HG03103 (cell line): ENCODE measurements around the gene H1-8.

Experiments used
- ATAC-seq: cut with Tn5 transposase; IDR thresholded peaks from one replicate; pipeline ENCODE4 v1.9.1; 2021; ENCODE audit warnings: low read depth; ENCODE audit not compliant: unreplicated experiment

The H1-8 gene

DNA sequence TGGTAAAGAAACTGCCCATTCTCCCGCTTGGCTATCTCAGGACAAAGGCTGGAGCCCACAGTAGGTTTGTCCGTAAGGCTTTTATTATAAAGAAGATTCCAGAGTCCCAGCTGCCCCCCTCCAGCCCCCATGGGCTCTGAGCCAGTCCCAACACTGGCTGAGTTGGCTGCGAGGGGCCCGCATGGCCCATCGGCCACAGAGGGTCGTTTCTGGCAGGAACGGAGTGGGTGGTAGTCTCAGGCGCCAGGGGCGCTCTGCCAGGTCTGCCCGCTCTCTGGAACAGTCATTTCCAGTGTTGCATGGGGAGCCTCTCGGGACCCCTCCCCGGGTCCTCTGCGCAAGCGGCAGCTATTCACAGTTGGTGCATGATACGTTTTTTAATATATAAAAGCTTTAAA lies 12.2 kb downstream of the H1-8 start:
- no peak for ATAC-seq

DNA sequence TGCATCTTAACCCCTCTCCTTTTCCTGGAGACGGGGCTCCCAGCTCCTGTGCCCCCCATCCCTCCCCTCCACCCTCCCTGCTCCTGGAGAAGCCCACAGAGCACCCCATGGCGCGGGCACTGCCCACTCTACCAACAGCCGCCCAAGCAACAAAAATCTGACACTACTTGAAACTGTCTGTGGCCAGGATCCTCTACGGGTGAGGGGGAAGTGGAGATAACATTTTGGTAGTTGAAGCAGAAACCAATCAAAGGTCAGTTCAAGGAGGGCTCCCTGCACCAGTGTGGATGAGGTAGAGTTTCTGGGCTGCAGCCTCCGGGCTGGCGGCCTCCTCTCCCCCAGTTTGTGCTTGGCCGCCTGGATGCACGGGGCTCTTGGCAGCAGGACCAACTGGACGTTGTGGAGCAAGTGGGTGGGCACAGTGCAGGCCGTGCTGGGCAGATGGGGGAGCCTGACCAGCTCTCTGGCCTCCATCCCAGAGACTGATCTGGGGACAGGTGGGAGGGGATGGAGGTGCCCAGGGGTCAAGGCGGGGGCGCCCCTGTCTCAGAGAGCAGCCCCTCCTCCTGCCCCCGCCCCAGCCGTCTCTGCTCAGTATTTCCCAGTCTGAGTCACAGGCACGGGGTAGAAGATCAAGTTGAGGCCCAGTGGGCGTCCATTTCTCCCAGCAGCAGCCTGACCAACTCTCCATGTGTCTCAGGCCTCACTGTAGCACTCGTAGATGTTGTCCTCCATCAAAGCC lies 12.8 kb downstream of the H1-8 start:
- ATAC-seq, result no peak

DNA sequence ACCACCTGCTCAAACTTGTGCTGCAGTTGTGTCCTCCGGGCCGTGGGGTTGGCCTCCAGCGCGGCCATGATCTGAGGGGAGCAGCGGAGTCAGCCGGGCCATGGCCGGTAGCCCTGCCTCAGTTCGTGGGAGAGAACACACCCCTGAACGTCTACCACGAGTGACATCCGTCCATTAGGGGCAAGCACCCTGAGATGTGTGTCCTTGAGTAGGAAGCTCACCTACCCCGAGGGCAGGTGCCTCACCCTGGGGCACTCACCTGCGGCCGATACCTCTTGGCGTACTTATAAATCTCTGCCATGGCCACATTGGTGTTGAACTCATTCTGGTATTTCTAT lies 13.4 kb downstream of the H1-8 start:
- ATAC-seq, result no peak

DNA sequence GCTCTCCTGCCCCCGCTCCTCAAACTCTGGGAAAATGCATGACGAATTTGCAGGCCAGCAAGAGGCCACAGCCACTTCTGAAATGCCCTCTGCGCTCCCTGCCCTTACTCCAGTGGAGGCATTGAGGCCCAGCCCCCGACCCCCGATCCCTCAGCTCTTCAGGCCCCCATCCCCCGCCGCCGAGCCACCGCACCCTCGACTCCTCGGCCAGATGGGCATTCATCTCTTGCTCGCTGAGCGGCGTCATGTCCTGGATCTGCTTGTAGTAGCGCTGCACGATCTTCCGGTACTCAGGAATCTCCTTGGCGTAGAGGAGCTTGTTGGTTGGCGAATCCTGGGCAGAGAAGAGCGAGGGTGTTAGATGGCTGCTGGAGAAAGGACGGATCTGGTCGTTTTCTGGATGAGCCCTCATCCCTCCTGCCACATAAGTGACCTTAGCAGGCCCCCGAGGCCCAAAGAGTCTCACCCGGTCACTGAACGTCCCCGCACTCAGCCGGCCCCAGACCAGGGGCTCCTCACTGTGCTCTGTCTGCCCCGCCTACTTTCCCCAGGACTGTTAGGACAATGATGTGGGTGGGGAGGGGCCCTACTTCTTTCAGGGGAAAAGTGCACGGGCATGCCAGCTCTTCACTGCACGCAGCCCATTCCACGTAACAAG lies 14.0 kb downstream of the H1-8 start:
- ATAC-seq, result no peak

DNA sequence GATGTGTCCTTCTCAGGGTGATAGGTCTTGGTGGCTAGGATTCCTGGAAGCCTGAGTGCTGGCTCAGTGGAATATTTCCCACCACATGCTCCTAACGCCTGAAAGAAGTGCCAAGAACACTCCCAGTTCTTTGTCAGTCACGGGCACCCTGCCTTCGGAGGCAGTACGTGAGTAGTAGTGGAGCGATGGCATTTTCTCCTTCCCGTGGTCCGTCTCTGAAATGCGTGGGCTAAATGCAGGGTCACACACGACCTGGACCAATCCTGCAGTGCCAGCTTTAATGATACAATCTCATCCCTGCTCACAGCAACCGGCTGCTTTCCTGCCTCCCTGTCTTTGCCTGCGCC lies 14.5 kb downstream of the H1-8 start:
- ATAC-seq, result no peak

DNA sequence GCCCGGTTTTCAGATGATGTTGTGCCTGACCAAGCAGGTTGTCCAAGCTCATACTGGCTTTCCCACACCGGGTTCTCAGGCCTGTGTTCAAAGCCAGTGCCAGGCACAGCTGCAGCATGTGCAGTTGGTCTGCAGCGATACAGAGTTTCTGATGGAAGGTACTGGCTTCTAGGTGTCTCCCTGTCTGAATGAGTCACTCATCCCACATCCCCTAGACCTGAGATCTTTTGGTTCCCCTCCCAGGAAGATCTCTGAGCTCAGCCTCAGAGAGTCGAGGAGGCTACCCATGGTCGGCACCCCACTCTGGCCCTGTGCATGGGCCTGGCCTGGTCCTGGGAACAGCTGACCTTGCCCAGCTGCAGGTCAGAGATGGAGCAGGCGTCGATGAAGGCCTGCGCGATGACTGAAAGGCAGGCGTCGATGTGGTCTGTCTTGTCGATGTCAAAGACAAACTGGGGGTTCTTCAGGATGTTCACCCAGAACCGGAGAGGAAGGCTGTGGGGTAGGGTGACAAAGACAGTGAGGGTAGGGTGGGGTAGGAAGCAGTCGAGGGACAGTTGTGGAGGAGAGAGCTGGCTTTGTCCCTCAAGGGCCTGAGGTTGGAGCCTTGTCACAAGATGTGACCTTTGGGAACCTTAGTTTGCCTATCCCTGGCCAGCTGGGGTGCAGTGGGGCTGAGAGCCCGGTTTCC lies 15.3 kb downstream of the H1-8 start:
- no peak for ATAC-seq

DNA sequence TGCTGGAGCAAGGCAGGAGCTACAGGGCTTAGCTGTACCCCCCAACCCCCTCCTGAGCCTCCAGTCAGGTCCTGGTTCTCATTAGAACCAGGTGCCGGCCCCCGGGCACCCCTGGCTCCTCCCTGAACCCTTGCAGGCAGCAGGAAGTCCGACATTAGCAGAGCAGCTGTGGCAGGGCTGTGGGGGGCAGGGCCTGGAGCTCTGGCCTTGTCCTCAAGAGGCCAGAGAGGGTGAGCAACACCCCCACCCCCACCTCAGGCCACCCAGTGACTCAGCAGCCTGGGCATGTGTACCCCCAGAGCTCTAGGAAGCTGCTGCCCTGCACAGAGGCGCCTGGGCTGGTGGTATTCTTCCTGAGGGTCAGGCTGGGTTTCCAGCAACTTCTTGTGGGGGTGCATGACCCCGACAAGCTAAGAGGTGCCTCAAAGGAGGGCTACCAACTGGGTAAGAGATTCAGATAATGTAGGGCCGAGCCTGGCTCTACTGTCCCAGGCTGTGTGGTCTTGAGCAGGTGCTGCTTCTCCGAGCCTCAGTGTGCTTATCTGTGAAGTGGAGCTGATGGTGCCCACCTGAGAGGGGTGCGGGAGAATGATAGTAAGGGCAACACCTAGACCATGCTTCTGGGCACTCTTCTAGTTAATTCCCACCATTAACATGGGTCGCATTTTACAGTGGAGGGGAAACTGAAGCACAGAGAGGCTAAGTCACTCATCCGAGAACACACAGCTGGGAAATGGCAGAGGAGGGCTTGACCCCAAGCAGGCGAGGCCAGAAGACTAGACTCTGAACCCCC lies 16.0 kb downstream of the H1-8 start:
- ATAC-seq, result no peak

DNA sequence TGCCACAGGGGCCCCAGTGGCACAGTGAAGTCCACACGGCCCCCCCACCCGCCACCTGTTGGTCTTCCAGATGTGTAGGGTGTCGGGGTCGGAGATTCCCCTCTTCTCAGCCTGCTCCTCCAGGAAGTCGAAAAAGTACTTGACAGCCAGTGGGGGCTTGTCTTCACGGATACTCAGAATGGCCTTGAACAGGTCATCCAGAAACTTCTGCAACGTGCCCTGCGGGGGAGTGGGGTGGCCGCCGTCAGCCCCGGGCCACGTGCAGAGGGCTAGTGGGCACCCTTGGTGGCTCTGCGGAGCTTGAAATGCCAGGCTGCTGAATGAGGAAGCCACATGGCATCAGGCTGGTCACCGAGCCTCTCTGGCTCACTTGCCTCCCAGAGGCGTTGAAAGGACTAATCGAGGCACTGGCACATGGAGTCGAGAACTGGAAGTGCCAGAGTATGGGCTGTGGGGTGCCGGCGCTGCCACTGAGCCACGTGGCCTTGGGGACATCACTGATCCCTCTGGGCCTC lies 16.6 kb downstream of the H1-8 start:
- ATAC-seq, result no peak

DNA sequence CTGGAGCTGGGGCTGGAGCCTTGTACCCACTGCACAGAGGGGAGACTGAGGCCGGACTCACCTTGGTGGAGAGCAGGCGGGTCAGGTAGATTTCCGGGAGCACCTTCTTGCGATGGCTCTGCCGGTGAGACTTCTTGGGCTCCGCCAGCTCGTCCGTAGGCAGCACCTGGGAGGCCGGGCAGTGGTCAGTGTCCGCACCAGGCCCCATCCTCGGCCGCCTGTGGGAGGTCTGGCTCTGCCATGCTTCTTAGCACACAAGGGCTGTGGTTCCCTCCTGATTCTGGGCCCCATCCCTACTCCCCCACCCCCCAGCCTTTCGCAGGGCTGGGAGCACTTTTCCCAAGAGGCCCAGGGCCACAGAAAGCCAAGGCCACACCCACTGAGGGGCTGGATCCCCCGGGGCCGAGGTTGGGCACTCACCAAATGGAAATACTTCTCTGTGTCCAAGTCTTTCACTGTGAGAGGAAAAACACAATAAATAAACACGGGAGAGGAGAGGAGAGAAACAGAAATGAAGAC lies 17.4 kb downstream of the H1-8 start:
- no peak for ATAC-seq

DNA sequence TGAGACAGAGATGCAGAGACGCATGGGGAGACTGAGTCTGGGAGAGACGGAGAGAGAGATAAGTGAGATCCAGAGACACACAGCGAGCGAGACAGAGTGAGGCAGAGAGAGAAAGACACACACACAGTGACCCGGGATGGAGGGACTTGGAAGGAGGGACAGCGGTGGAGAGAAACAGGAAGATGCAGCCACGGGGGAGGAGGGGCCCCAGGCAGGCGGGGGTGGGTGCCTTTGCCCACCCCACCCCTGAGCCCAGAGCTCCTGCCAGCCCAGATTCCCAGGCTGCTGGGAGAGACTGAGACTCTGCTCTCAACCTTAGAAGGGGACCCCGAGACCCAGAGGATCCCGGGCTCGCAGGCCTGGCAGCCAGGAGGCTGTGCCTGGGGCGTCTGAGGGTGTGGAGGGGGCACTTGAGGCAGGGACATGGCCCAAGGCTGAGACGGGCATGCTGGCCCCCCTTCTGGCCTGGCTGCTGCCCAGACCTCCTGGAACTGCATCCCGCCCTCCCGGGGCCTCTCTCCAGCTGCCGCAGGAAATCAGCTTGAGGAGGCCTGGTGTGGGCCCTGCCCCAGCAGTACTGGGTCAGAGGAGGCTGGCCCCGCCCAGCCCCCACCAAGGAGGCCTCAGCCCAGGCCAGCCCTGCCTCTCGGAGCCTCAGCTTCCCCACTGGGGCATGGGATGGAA lies 18.1 kb downstream of the H1-8 start:
- no peak for ATAC-seq

DNA sequence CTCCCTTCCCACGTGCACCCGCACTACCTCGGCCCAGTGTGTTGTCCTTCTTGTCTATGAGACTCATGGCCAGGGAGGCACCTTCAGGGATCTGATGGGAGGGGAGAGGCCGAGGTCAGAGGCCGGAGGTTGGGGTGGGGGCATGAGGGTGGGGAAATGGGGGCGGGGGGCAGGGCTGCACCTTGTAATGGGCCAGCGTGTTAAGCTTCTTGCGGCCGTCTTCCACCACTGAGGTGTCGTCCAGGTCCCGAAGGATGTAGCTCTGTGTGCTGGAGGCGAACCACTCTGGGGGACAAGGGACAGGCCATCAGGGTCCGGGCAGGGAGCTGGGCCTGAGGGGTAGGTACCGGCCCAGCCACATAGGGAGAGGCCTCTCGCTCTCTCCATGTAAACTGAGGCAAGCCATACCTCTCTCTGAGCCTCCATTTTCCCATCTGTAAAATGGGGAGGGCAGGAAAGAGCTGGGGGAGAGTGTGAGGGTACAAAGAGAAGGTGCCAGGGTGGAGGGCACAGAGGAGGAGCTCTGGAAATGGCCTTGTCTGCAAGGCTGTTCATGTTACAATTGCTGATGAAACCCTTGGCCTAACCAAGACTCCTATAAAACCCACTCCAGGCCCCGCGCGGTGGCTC lies 18.8 kb downstream of the H1-8 start:
- ATAC-seq, result no peak

DNA sequence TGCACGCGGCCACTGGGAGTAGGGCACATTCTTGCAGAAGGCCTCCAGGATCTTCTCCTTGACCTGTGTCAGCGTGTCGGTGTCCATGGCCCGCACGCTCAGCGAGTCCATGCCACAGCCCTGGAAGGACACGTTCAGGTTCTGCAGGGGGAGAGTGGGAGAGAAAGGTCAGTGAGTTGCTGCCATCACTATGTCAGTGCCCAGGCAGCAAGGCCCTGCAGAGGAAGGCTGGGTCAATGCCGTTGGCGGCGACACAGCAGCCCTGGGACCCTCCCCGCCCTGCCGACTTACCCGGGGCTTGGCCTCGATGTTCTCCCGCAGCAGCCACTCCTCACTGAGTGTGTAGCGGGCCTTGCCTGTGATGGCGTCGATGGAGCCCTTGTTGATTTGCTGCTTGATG lies 19.8 kb downstream of the H1-8 start:
- no peak for ATAC-seq

DNA sequence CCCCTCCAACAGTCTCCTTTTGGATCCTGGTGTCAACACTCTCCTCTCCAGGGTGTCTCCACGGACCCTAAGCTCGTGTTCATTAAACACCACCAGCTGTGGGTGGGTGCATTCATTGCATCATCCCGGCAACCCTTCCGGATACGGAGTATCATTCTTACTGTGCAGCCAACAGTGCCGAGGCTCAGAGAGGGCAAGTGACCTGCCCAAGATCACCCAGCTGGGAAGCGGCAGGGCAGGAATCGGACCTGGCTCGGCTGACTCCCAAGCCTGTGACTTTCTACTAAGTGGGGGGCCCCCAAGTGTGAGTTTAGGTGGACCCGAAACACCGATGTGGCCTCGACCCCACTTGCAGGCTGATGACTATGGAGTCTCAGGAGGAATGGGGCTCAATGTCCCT lies 20.4 kb downstream of the H1-8 start:
- no peak for ATAC-seq

DNA sequence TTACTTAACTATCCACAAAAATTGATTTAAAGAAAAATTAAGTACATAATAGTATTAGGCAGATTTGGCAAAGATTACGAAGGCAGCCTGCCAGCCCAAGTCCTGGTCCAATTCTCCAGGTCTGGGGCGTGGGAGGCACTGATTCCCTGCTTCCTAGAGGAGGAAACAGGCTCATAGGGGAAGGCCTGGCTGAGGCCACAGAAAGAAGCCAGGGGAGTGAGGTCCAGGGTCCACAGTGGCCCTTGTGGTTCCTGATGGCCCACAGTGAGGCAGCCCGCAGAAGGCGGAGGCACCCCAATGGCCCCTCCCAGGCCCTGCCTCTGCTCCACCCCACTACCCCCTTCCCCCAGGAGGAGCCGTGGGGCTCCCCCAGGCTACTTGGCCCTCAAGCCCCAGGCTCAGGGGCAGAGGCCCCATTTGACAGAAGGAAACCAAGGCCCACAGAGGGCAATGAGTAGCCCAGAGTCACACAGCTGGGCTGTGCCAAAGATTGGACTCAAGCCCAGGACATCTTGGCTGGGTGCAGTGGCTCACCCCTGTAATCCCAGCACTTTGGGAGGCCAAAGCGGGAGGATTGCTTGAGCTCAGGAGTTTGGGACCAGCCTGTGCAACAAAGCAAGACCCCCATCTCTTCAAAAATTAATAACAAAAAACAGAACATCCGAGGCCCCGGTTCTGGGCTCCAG lies 21.0 kb downstream of the H1-8 start:
- no peak for ATAC-seq

DNA sequence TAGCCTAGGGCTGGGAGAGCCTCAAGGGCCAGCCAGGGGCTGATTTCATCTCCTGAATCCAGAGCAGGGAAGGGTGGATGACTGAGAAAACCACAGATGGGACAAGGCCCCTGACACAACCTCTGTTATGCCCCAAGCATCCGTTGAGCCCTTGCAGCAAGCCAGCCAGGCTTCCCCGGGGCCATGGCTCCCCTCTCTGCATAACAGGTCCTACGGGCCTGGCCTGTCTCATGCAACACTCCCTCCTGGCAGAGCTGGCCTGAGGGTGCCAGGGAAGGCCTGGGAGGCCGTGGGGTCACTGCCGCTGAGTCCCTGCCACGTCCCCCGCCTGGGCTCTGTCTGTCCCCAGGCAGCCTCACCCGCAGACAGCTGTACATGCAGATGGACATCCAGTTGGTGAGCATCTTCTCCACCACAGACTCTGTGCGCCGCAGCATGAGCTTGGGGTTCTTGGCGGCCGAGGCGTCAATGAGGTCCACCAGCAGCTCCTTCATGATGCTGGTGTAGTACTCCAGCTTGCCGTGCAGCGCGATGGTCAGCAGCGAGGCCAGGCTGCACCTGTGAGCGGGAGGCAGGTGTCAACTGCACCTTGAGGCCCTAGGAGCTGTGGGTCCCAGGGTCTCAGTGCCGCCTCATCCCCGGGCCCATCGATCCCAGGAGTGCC lies 22.1 kb downstream of the H1-8 start:
- no peak for ATAC-seq

DNA sequence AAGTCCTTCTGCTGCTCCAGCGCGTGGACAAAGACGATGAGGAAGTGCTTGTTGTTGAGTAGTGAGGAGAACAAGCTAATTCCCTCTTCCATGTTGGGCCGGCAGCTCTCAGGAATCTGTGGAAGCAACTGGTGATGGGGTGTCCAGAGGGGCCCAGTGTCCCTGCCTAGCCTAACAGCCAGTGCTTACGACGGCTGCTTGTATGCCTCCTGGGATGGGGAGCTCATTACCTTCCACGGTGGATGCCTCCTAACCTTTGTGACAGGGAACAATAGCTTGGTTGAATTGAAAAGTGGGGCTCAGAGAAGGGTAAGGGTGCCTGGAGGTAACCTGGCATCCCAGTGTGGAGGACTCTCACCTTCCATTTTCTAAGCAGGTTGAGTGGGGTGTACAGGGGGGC lies 22.9 kb downstream of the H1-8 start:
- no peak for ATAC-seq

DNA sequence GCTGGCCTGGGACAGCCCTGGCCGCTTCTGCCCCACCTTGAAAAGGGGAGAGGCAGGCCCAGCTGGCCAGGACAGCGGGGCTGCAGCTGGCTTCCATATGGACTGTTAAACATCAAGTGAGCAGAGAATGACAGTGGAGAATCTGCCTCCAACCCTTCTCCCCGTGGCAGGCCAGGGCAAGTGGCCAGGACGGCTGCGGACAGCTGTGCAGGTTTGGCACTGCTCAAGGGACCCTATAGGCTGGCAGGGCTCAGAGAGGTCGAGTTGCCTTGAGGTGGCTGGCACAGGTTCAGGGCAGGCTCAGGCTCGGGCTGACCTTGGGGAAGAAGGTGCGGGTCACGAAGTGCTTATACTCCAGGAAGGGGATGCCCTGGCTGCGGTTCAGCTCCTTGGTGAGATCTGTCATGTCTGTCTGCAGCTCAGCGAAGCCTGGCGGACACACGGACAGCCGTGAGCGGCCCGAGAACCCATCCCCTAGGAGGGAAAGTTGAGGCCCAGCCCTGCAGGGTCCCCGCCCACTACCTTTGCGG lies 24.3 kb downstream of the H1-8 start:
- ATAC-seq, result no peak

DNA sequence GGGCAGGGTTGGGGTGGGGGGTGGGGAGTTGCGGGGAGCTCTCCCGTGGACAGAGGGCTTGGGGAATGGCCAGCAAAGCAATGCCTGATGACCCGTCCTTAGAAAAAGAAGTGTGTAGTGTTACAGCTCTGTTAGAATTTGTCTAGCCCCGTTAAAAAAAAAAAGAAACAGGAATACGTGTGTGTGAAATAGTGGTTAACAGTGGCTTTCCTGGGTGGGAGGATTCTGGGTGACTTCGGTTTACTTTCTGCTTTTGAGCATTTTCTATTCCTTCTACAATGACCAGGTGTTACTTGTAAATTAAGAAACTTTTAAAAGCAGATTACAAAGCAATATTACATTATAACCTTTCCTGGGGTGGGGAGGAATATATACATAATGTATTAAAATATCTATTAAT lies 25.0 kb downstream of the H1-8 start:
- ATAC-seq, result no peak

DNA sequence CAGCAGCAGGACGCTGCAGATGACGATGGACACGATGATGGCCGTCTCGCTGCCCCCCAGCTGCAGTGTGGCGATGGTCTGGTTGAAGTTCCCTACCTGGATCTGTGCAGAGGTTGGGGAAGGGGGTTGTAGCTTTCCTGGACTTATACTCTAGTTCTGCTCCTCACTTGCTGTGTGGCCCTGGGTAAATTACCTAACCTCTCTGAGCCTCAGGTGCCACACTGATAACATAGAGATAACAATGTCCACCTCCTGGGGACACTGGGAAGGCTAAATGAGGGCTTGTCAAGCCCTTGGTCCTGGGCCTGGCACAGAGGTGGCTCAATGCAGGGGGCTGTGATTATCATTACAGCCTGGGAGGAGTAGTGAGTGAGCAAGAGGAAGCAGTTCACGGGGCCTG lies 26.9 kb downstream of the H1-8 start:
- no peak for ATAC-seq
